GM12878 (cell line): ENCODE data around the gene SPRTN. TPM values are rescaled to one million over a fixed set of nuclear protein-coding genes. Genes with fewer than 3 reads are reported as not detected.

Experiments
- ATAC-seq: fragments of 200-7000 bp; cut with Tn5 transposase; 3 replicates; pipeline ENCODE4 v1.9.1; 2020; ENCODE audit warnings: mild to moderate bottlenecking, moderate library complexity
- BruUV-seq: library from RNA; stranded (reverse); fragments of 400-500 nt; replicated peaks from 2 replicates; lab custom pipeline; 2021; lab: Mats Ljungman, UMichigan
- CTCF ChIA-PET: fragments of 300-600 bp; sonication (Branson Sonifier 250); formaldehyde crosslinking; extraction: SDS; loops from one replicate; lab custom pipeline; 2021; ENCODE audit warnings: inconsistent platforms; lab: Yijun Ruan, JAX
- POLR2A ChIA-PET: fragments of 350-600 bp; formaldehyde crosslinking; extraction: SDS; loops from one replicate; lab custom pipeline; 2021; ENCODE audit warnings: inconsistent platforms; lab: Charles Lee
- RAD21 ChIA-PET: fragments of 300-600 bp; sonication (Branson Sonifier 250); formaldehyde crosslinking; loops from one replicate; lab custom pipeline; 2023; ENCODE audit warnings: antibody characterized with exemption; ENCODE audit not compliant: unreplicated experiment; lab: Charles Lee
- SMC1A ChIA-PET: fragments of 300-600 bp; sonication (Branson Sonifier 250); formaldehyde crosslinking; loops from one replicate; lab custom pipeline; 2023; ENCODE audit not compliant: unreplicated experiment, uncharacterized antibody; lab: Charles Lee
- DNase-seq: peaks from one replicate; pipeline ENCODE4 v3.0.0-alpha.2; 2011; ENCODE audit warnings: low read depth, low spot score
- FAIRE-seq: peaks from 3 replicates; lab custom pipeline; 2011; peaks lifted over from hg19 to GRCh38; lab: Jason Lieb, UNC
- H2AFZ ChIP-seq: 2 replicates; pipeline ENCODE4 v1.6.0; 2011; ENCODE audit warnings: low read depth, low read length, control low read depth; ENCODE audit not compliant: control insufficient read depth
- H3K27ac ChIP-seq: 2 replicates; pipeline ENCODE4 v1.5.1; 2011; ENCODE audit warnings: control low read depth; ENCODE audit not compliant: control insufficient read depth, insufficient read depth
- H3K27me3 ChIP-seq, 2 experiments: replicated peaks in 1 of 2; 2 replicates each; pipeline versions ENCODE4 v1.6.0 to v1.6.1; 2011; ENCODE audit warnings: low read length in 1 of 2; ENCODE audit not compliant: control insufficient read depth in 2 of 2, insufficient read depth in 2 of 2
- H3K36me3 ChIP-seq, 2 experiments: 2 replicates each; pipeline ENCODE4 v1.5.1; 2011; ENCODE audit warnings: low read length in 1 of 2; ENCODE audit not compliant: control insufficient read depth in 2 of 2, insufficient read depth in 2 of 2
- H3K4me1 ChIP-seq: 2 replicates; pipeline ENCODE4 v1.6.1; 2011; ENCODE audit warnings: mild to moderate bottlenecking, low read length, moderate library complexity, mixed read lengths; ENCODE audit not compliant: control insufficient read depth, insufficient read depth
- H3K4me2 ChIP-seq: 2 replicates; pipeline ENCODE4 v1.6.0; 2011; ENCODE audit warnings: control low read depth; ENCODE audit not compliant: control insufficient read depth, insufficient read depth
- H3K4me3 ChIP-seq: fragments of 200-600 bp; sonication (generic); 2 replicates; pipeline ENCODE4 v1.5.1; 2016
- H3K79me2 ChIP-seq: 2 replicates; pipeline ENCODE4 v1.6.0; 2011; ENCODE audit warnings: low read length; ENCODE audit not compliant: control insufficient read depth, insufficient read depth
- H3K9ac ChIP-seq: 2 replicates; pipeline ENCODE4 v1.8.0; 2011; ENCODE audit warnings: low read length, control low read depth, mixed read lengths; ENCODE audit not compliant: control insufficient read depth, insufficient read depth
- H3K9me3 ChIP-seq: replicated peaks from 3 replicates; pipeline ENCODE4 v1.5.1; 2011; ENCODE audit warnings: mild to moderate bottlenecking, low read length; ENCODE audit not compliant: control insufficient read depth, insufficient read depth
- H4K20me1 ChIP-seq: 2 replicates; pipeline ENCODE4 v1.6.0; 2011; ENCODE audit not compliant: control insufficient read depth, insufficient read depth
- BCLAF1 ChIP-seq: fragments of 450-650 bp; IDR thresholded peaks from 2 replicates; pipeline ENCODE4 v1.6.1; 2017; ENCODE audit warnings: antibody characterized with exemption, mild to moderate bottlenecking, moderate library complexity
- CEBPB ChIP-seq, 2 experiments: fragments of 150-350 bp in 1 of 2; IDR thresholded peaks; 2 replicates each; pipeline ENCODE4 v1.6.1; 2012 to 2014; ENCODE audit warnings: low read depth in 2 of 2, low read length in 2 of 2, borderline replicate concordance in 1 of 2, inconsistent platforms in 1 of 2
- CEBPZ ChIP-seq: fragments of 150-350 bp; IDR thresholded peaks from 2 replicates; pipeline ENCODE4 v1.6.1; 2016; ENCODE audit warnings: low read depth, low read length
- CHD2 ChIP-seq: IDR thresholded peaks from 2 replicates; pipeline ENCODE4 v1.6.1; 2011; ENCODE audit warnings: low read depth, low read length, improper control_type of control experiment, borderline replicate concordance
- E2F8 ChIP-seq: fragments of 450-650 bp; IDR thresholded peaks from 2 replicates; pipeline ENCODE4 v1.6.1; 2018; ENCODE audit warnings: mild to moderate bottlenecking, low read depth, moderate library complexity; ENCODE audit not compliant: partially characterized antibody
- EZH2 ChIP-seq: IDR thresholded peaks from 2 replicates; pipeline ENCODE4 v1.6.1; 2012; ENCODE audit warnings: low read depth, mild to moderate bottlenecking, control low read depth, inconsistent platforms, low read length, borderline replicate concordance; ENCODE audit not compliant: control insufficient read depth
- IRF4 ChIP-seq: IDR thresholded peaks from 2 replicates; pipeline ENCODE4 v1.6.1; 2011; ENCODE audit warnings: low read depth, low read length
- NR2F1 ChIP-seq: fragments of 450-650 bp; conservative IDR thresholded peaks from 2 replicates; pipeline ENCODE4 v1.6.1; 2017; ENCODE audit warnings: mild to moderate bottlenecking
- PKNOX1 ChIP-seq: fragments of 450-650 bp; IDR thresholded peaks from 2 replicates; pipeline ENCODE4 v1.6.1; 2016; ENCODE audit warnings: mild to moderate bottlenecking
- SP1 ChIP-seq: IDR thresholded peaks from one replicate; pipeline ENCODE4 v1.6.1; 2011; ENCODE audit warnings: low read depth, low read length
- ZNF24 ChIP-seq: fragments of 450-650 bp; IDR thresholded peaks from 2 replicates; pipeline ENCODE4 v1.6.1; 2017; ENCODE audit warnings: antibody characterized with exemption, mild to moderate bottlenecking
- ZZZ3 ChIP-seq: IDR thresholded peaks from 2 replicates; pipeline ENCODE4 v1.6.1; 2011; ENCODE audit warnings: low read depth; ENCODE audit not compliant: control insufficient read depth, insufficient read length
- WGBS: methylation state at CpG from one replicate; pipeline ENCODE4 v1.1.6; 2016; ENCODE audit warnings: low lambda C conversion rate; ENCODE audit not compliant: insufficient replicate concordance, insufficient coverage; ENCODE audit errors: missing lambda C conversion rate; 5-methylcytosine and 5-hydroxymethylcytosine counted together
- in situ Hi-C: fragments of 300-500 bp; cut with MboI; formaldehyde crosslinking; loops from 9 replicates; pipeline ENCODE4 v1.14.3; 2018; ENCODE audit warnings: mixed read lengths
- intact Hi-C: fragments of 100-400 bp; cut with micrococcal nuclease; formaldehyde crosslinking; loops from one replicate; pipeline ENCODE4 v1.14.2; 2022; ENCODE audit not compliant: unreplicated experiment
- polyA plus RNA-seq, 11 experiments: library from polyadenylated mRNA; depleted of rRNA in 4 of 11; unstranded in 6 of 11; stranded (reverse) in 5 of 11; fragments of >200 nt; fragmentation: Nextera tagmentation in 4 of 11; fragmentation: Illumina TruSeq in 1 of 11; extraction: Ambion mirVana in 4 of 11; extraction: Trizol in 1 of 11; gene quantifications; 1 replicate in 1 of 11; 2 replicates in 10 of 11; pipeline versions ENCODE4 v1.2.1 to v1.2.3, GENCODE V29; 2011 to 2016; ENCODE audit warnings: inconsistent platforms in 2 of 11, missing spikeins in 2 of 11, low read depth in 1 of 11
- total RNA-seq, 4 experiments: library from RNA; depleted of rRNA in 3 of 4; stranded (reverse); fragments of >200 nt in 3 of 4; fragmentation: Illumina TruSeq in 1 of 4; extraction: Trizol in 1 of 4; gene quantifications; 2 replicates each; pipeline versions ENCODE4 v1.2.1 to v1.2.3, GENCODE V29; 2013 to 2021

SPRTN gene
- total and polyA plus RNA-seq, 10 of the 15 experiments (the other 5 are each of a cell fraction or from before 2014, with no cell fraction given), result 4.4 to 16.5 (median 12.1) TPM

- POLR2A ChIA-PET, result no interaction called here
- WGBS, result 92% methylated on average over 3 of the region's 3 CpGs
- intact Hi-C loops, result loop anchor here (5.0 kb wide), 1 partner anchor 62 kb away; no protein-coding TSS in a partner anchor
- no TSS peak for BruUV-seq
- Histone ChIP-seq H2AFZ (no peak overlapping the region), H3K27ac (no peak overlapping the region), H3K4me3 (no peak overlapping the region), H3K4me2 (no peak overlapping the region), H4K20me1 (no peaks in the 10 kb centered on the region), H3K79me2 (no peaks in the 10 kb centered on the region), H3K9ac (no peak overlapping the region), H3K36me3 (no peaks in the 10 kb centered on the region), H3K27me3 (no peaks in the 10 kb centered on the region), H3K4me1 (no peaks in the 10 kb centered on the region), H3K9me3 (no peaks in the 10 kb centered on the region)
- SMC1A ChIA-PET, result interaction anchor here (0.9 to 1.2 kb wide), 2 partner anchors 176 to 247 kb away, joined by 3 read pairs; no protein-coding TSS in a partner anchor
- CTCF ChIA-PET, result interaction anchor here (1.0 to 3.3 kb wide), 6 partner anchors 17 to 243 kb away, joined by 3 to 15 read pairs (median 4); partner anchors contain the start of genes EXOC8 and SPRTN
- ATAC-seq, result no peak
- RAD21 ChIA-PET, result no interaction called here
- no peak for FAIRE-seq
- DNase-seq, result no peak
- in situ Hi-C loops, result no loop called here
- TF ChIP-seq CHD2 (no peak), BCLAF1 (no peak), IRF4 (no peak), ZNF24 (no peak), ZZZ3 (no peak), EZH2 (no peak), CEBPB (IDR thresholded peaks at IDR 0.05; ENCODE audit: borderline replicate concordance in 1 of 2, low read depth in 2 of 2, low read length in 2 of 2) (no peak), NR2F1 (no peak), CEBPZ (no peak), E2F8 (no peak), PKNOX1 (no peak), SP1 (no peak)
Measured at GRCh38 chr1:231355171-231355570, 17.1 kb downstream of the SPRTN start.
